OCI-LY7 (cell line): ENCODE measurements around the gene CATSPERB. TPM values are rescaled to one million over a fixed set of nuclear protein-coding genes. Genes with fewer than 3 reads are reported as not detected.

Source experiments
- BruUV-seq: library from RNA; stranded (reverse); fragments of 400-500 nt; replicated peaks from 2 replicates; lab custom pipeline; 2021; lab: Mats Ljungman, UMichigan
- CTCF ChIA-PET: fragments of 300-600 bp; sonication (Branson Sonifier 250); formaldehyde crosslinking; loops from one replicate; lab custom pipeline; 2022; ENCODE audit warnings: antibody characterized with exemption; ENCODE audit not compliant: unreplicated experiment; lab: Charles Lee
- POLR2A ChIA-PET: fragments of 300-600 bp; sonication (Branson Sonifier 250); formaldehyde crosslinking; loops from one replicate; lab custom pipeline; 2022; ENCODE audit warnings: antibody characterized with exemption; lab: Charles Lee
- DNase-seq: peaks from one replicate; pipeline ENCODE4 v3.0.0-alpha.2; 2015; ENCODE audit warnings: low spot score
- H2AFZ ChIP-seq: fragments of 200-600 bp; sonication (generic), shearing (Covaris generic); 2 replicates; pipeline ENCODE4 v1.6.1; 2014; ENCODE audit warnings: mild to moderate bottlenecking, antibody characterized with exemption, low read length, moderate library complexity
- H3K27ac ChIP-seq: fragments of 200-600 bp; sonication (generic); 2 replicates; pipeline ENCODE4 v1.5.1; 2014; ENCODE audit warnings: mixed run types, low read depth, mild to moderate bottlenecking, moderate library complexity, low read length, inconsistent platforms; ENCODE audit not compliant: poor library complexity, severe bottlenecking
- H3K36me3 ChIP-seq: fragments of 200-600 bp; sonication (generic); 2 replicates; pipeline ENCODE4 v1.6.1; 2014; ENCODE audit warnings: mild to moderate bottlenecking, antibody characterized with exemption, low read length, moderate library complexity, mixed read lengths; ENCODE audit not compliant: insufficient read depth
- H3K4me1 ChIP-seq: fragments of 200-600 bp; sonication (generic); 2 replicates; pipeline ENCODE4 v1.5.1; 2014; ENCODE audit warnings: mild to moderate bottlenecking, low read length; ENCODE audit not compliant: insufficient read depth, poor library complexity, severe bottlenecking
- H3K4me2 ChIP-seq: fragments of 200-600 bp; sonication (generic); 2 replicates; pipeline ENCODE4 v1.6.1; 2014; ENCODE audit warnings: mild to moderate bottlenecking, low read length
- H3K4me3 ChIP-seq: fragments of 200-600 bp; sonication (generic); 2 replicates; pipeline ENCODE4 v1.5.1; 2014; ENCODE audit warnings: mild to moderate bottlenecking, low read depth, low read length; ENCODE audit not compliant: poor library complexity, severe bottlenecking
- H3K79me2 ChIP-seq: fragments of 200-600 bp; sonication (generic); 2 replicates; pipeline ENCODE4 v1.6.1; 2016; ENCODE audit warnings: low read depth, mild to moderate bottlenecking, low read length, moderate library complexity, mixed read lengths; ENCODE audit not compliant: insufficient read depth
- H3K9me2 ChIP-seq: fragments of 200-600 bp; sonication (generic); 2 replicates; pipeline ENCODE4 v1.6.1; 2016; ENCODE audit warnings: mild to moderate bottlenecking, low read length, mixed read lengths; ENCODE audit not compliant: insufficient read depth
- H3K9me3 ChIP-seq: fragments of 200-600 bp; sonication (generic); 2 replicates; pipeline ENCODE4 v1.6.1; 2014; ENCODE audit warnings: mild to moderate bottlenecking, mixed run types, low read length, mixed read lengths
- H4K20me1 ChIP-seq: fragments of 200-600 bp; sonication (generic); 2 replicates; pipeline ENCODE4 v1.6.1; 2014; ENCODE audit warnings: mild to moderate bottlenecking, antibody characterized with exemption, low read length, moderate library complexity, mixed read lengths; ENCODE audit not compliant: insufficient read depth
- EZH2phosphoT487 ChIP-seq: fragments of 200-600 bp; sonication (generic); IDR thresholded peaks from 2 replicates; pipeline ENCODE4 v1.6.1; 2018; ENCODE audit warnings: low read depth, borderline replicate concordance, mild to moderate bottlenecking, mixed run types, antibody characterized with exemption, low read length, moderate library complexity, mixed read lengths
- intact Hi-C: fragments of 100-400 bp; cut with micrococcal nuclease; formaldehyde crosslinking; loops from one replicate; pipeline ENCODE4 v1.10.0; 2022; ENCODE audit not compliant: unreplicated experiment
- total RNA-seq, 2 experiments: library from RNA; depleted of rRNA in 1 of 2; stranded (reverse); fragments of >200 nt in 1 of 2; shearing (Covaris generic) in 1 of 2; gene quantifications; 2 replicates each; pipeline ENCODE4 v1.2.3, GENCODE V29; 2014 to 2022
- TF ChIP-seq, protein P1 (sequence below): fragments of 200-600 bp; sonication (generic); conservative IDR thresholded peaks from 2 replicates; pipeline ENCODE4 v1.5.1; 2014; ENCODE audit warnings: mild to moderate bottlenecking, antibody characterized with exemption, low read length, moderate library complexity, mixed read lengths

CATSPERB gene
- total RNA-seq, 2 experiments from 2014 or later = not detected

DNA sequence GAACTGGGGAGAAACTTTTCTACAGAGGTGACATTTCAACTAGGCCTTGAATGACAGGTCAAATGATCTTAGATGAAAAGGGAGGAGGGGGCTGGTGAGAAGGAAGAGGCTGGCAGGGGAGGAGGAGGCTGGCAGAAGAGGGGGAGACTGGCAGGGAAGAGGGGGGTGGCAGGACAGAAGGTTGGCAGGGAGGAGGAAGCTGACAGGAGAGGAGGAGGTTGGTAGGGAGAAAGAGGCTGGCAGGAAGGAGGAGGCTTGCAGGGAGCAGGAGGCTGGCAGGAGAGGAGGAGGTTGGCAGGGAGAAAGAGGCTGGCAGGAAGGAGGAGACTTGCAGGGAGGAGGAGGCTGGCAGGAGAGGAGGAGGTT, 158.4 kb downstream of the CATSPERB start:
- Histone ChIP-seq H3K79me2 (no peaks in the 10 kb centered on the region), H3K27ac (no peak overlapping the region), H3K4me2 (no peak overlapping the region), H3K36me3 (no peaks in the 10 kb centered on the region), H3K4me1 (no peaks in the 10 kb centered on the region), H3K4me3 (no peak overlapping the region), H3K9me2 (no peaks in the 10 kb centered on the region), H3K9me3 (no peaks in the 10 kb centered on the region), H4K20me1 (no peaks in the 10 kb centered on the region), H2AFZ (no peak overlapping the region)
- no peak for TF ChIP-seq EZH2phosphoT487
- TF ChIP-seq, protein P1, sequence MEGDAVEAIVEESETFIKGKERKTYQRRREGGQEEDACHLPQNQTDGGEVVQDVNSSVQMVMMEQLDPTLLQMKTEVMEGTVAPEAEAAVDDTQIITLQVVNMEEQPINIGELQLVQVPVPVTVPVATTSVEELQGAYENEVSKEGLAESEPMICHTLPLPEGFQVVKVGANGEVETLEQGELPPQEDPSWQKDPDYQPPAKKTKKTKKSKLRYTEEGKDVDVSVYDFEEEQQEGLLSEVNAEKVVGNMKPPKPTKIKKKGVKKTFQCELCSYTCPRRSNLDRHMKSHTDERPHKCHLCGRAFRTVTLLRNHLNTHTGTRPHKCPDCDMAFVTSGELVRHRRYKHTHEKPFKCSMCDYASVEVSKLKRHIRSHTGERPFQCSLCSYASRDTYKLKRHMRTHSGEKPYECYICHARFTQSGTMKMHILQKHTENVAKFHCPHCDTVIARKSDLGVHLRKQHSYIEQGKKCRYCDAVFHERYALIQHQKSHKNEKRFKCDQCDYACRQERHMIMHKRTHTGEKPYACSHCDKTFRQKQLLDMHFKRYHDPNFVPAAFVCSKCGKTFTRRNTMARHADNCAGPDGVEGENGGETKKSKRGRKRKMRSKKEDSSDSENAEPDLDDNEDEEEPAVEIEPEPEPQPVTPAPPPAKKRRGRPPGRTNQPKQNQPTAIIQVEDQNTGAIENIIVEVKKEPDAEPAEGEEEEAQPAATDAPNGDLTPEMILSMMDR = no peak
- no peak for DNase-seq
- BruUV-seq = no TSS peak
- intact Hi-C loops = no loop called here
- POLR2A ChIA-PET = no interaction called here
- CTCF ChIA-PET = no interaction called here

DNA sequence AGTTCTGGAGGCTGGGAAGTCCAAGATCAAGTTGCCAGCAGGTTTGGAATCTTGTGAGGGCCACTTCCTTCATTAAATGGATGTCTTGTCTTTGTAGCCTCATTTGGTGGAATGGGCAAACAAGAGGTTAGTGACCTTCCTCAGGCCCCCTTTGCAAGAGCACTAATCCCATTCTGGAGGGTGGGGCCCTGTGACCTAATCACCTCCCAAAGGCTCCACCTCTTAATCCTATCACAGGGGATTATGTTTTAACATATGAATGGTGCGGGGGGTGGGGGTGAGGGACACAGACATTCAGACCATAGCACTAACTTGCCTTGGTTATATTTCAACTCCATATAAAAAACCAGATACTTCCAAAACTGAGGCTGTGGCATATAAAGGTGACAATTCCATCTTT, 161.9 kb downstream of the CATSPERB start:
- POLR2A ChIA-PET = no interaction called here
- H3K27ac ChIP-seq = no peak overlapping the region
- no peak for TF ChIP-seq EZH2phosphoT487
- TF ChIP-seq, protein P1 = no peak
- CTCF ChIA-PET = no interaction called here
- H2AFZ ChIP-seq = no peak overlapping the region
- no peak overlapping the region for H3K4me3 ChIP-seq
- no peak overlapping the region for H3K4me2 ChIP-seq
- no peaks in the 10 kb centered on the region for H3K9me2 ChIP-seq
- H3K9me3 ChIP-seq = no peaks in the 10 kb centered on the region
- no peak for DNase-seq
- H4K20me1 ChIP-seq = no peaks in the 10 kb centered on the region
- intact Hi-C loops = no loop called here
- BruUV-seq = no TSS peak
- H3K36me3 ChIP-seq = no peaks in the 10 kb centered on the region
- H3K4me1 ChIP-seq = no peaks in the 10 kb centered on the region
- H3K79me2 ChIP-seq = no peaks in the 10 kb centered on the region

DNA sequence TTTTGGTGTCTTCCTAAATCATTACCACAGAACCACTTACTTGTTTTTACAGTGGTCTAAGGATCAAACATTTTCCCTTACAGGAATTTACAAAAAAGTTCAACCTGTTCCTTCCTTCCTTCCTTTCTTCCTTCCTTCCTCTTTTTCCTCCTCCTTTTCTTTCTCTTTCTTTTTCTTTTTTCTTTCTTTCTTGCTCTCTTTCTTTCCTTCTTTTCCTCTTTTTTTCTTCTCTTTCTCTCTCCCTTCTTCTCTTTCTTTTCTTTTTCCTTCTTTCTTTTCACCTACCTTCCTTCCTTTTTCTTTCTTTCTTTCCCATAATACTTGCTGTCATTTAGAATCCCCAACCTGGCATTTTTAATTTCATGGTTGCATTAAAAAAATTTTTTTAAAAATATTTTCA, 162.6 kb downstream of the CATSPERB start:
- no peak overlapping the region for H3K27ac ChIP-seq
- H3K36me3 ChIP-seq = no peaks in the 10 kb centered on the region
- H3K9me2 ChIP-seq = no peaks in the 10 kb centered on the region
- DNase-seq = no peak
- no peak overlapping the region for H3K4me3 ChIP-seq
- H2AFZ ChIP-seq = no peak overlapping the region
- H4K20me1 ChIP-seq = no peaks in the 10 kb centered on the region
- H3K79me2 ChIP-seq = no peaks in the 10 kb centered on the region
- TF ChIP-seq, protein P1 = no peak
- TF ChIP-seq EZH2phosphoT487 = no peak
- intact Hi-C loops = no loop called here
- CTCF ChIA-PET = no interaction called here
- BruUV-seq = no TSS peak
- H3K4me1 ChIP-seq = no peaks in the 10 kb centered on the region
- H3K9me3 ChIP-seq = no peaks in the 10 kb centered on the region
- POLR2A ChIA-PET = no interaction called here
- H3K4me2 ChIP-seq = no peak overlapping the region
